GM23338 (cell line): ENCODE data around the gene NMRK2. TPM values are rescaled to one million over a fixed set of nuclear protein-coding genes. Genes with fewer than 3 reads are reported as not detected.

Experiments
- ATAC-seq: fragments of 200-7000 bp; cut with Tn5 transposase; 3 replicates; pipeline ENCODE4 v1.9.1; 2020
- DNase-seq: peaks from one replicate; pipeline ENCODE4 v3.0.0-alpha.2; 2015; ENCODE audit warnings: low spot score
- H2AFZ ChIP-seq: fragments of 200-600 bp; sonication (generic); 2 replicates; pipeline ENCODE4 v1.8.0; 2016; ENCODE audit warnings: antibody characterized with exemption, mild to moderate bottlenecking, moderate library complexity
- H3F3A ChIP-seq: fragments of 200-600 bp; sonication (generic); replicated peaks from 2 replicates; pipeline ENCODE4 v1.8.0; 2017; ENCODE audit warnings: antibody characterized with exemption, mixed run types, low read depth
- H3K27ac ChIP-seq: fragments of 200-600 bp; sonication (generic); 2 replicates; pipeline ENCODE4 v1.6.1; 2016; ENCODE audit warnings: low read depth
- H3K27me3 ChIP-seq: fragments of 200-600 bp; sonication (generic); 2 replicates; pipeline ENCODE4 v1.8.0; 2016; ENCODE audit warnings: mild to moderate bottlenecking, mixed run types, moderate library complexity; ENCODE audit not compliant: insufficient read depth
- H3K36me3 ChIP-seq: fragments of 200-600 bp; sonication (generic); 2 replicates; pipeline ENCODE4 v1.8.0; 2016; ENCODE audit warnings: mild to moderate bottlenecking; ENCODE audit not compliant: insufficient read depth
- H3K4me1 ChIP-seq: fragments of 200-600 bp; sonication (generic); 2 replicates; pipeline ENCODE4 v1.8.0; 2016; ENCODE audit warnings: mild to moderate bottlenecking, moderate library complexity; ENCODE audit not compliant: insufficient read depth
- H3K4me2 ChIP-seq: fragments of 200-600 bp; sonication (generic); 2 replicates; pipeline ENCODE4 v1.7.1; 2017; ENCODE audit warnings: mixed run types
- H3K4me3 ChIP-seq: fragments of 200-600 bp; sonication (generic); 2 replicates; pipeline ENCODE4 v1.6.1; 2016; ENCODE audit warnings: mixed run types
- H3K79me2 ChIP-seq: fragments of 200-600 bp; sonication (generic); replicated peaks from 2 replicates; pipeline ENCODE4 v1.8.0; 2017; ENCODE audit warnings: mild to moderate bottlenecking; ENCODE audit not compliant: insufficient read depth
- H3K9me2 ChIP-seq: fragments of 200-600 bp; sonication (generic); 2 replicates; pipeline ENCODE4 v1.8.0; 2017; ENCODE audit not compliant: insufficient read depth
- H4K20me1 ChIP-seq: fragments of 200-600 bp; sonication (generic); replicated peaks from 2 replicates; pipeline ENCODE4 v1.8.0; 2017; ENCODE audit warnings: mild to moderate bottlenecking; ENCODE audit not compliant: insufficient read depth
- H3K27ac Mint-ChIP-seq: 2 replicates; pipeline ENCODE4 v1.8.0; 2020; ENCODE audit warnings: inconsistent platforms, mild to moderate bottlenecking, moderate library complexity, mixed read lengths
- H3K27me3 Mint-ChIP-seq: 3 replicates; pipeline ENCODE4 v1.8.0; 2022; ENCODE audit warnings: low read depth, mild to moderate bottlenecking, moderate library complexity, mixed read lengths, inconsistent platforms; ENCODE audit not compliant: insufficient read depth, poor library complexity
- H3K36me3 Mint-ChIP-seq: 3 replicates; pipeline ENCODE4 v1.8.0; 2021; ENCODE audit warnings: low read depth, mild to moderate bottlenecking, inconsistent platforms, moderate library complexity, mixed read lengths
- H3K4me1 Mint-ChIP-seq: 3 replicates; pipeline ENCODE4 v1.8.0; 2020; ENCODE audit warnings: mild to moderate bottlenecking, inconsistent platforms, mixed read lengths
- H3K4me3 Mint-ChIP-seq: 3 replicates; pipeline ENCODE4 v1.8.0; 2021; ENCODE audit warnings: moderate library complexity, mild to moderate bottlenecking, inconsistent platforms, mixed read lengths
- H3K9me3 Mint-ChIP-seq: 3 replicates; pipeline ENCODE4 v1.8.0; 2020; ENCODE audit warnings: moderate library complexity, mild to moderate bottlenecking, inconsistent platforms, mixed read lengths
- CREB1 ChIP-seq: fragments of 250-450 bp; sonication (Bioruptor Pico); IDR thresholded peaks from 2 replicates; pipeline ENCODE4 v1.5.0; 2020; ENCODE audit warnings: low read depth, mild to moderate bottlenecking, moderate library complexity
- CTCF ChIP-seq, 2 experiments: fragments of 200-600 bp in 1 of 2; sonication (generic) in 1 of 2; conservative IDR thresholded peaks; 2 replicates each; pipeline versions ENCODE4 v1.5.1 to v1.6.1; 2016 to 2017; ENCODE audit warnings: antibody characterized with exemption in 2 of 2, low read depth in 2 of 2, mild to moderate bottlenecking in 2 of 2, moderate library complexity in 1 of 2
- EZH2 ChIP-seq: fragments of 200-600 bp; sonication (generic); IDR thresholded peaks from one replicate; pipeline ENCODE4 v1.8.0; 2017; ENCODE audit warnings: antibody characterized with exemption, mild to moderate bottlenecking, low read depth; ENCODE audit not compliant: unreplicated experiment
- EZH2phosphoT487 ChIP-seq: fragments of 200-600 bp; sonication (generic); IDR thresholded peaks from one replicate; pipeline ENCODE4 v1.8.1; 2018; ENCODE audit warnings: antibody characterized with exemption; ENCODE audit not compliant: unreplicated experiment
- JUNB ChIP-seq: IDR thresholded peaks from one replicate; pipeline ENCODE4 v1.6.1; 2016; ENCODE audit warnings: antibody characterized with exemption; ENCODE audit not compliant: unreplicated experiment
- NANOG ChIP-seq: IDR thresholded peaks from 2 replicates; pipeline ENCODE4 v1.6.1; 2016; ENCODE audit warnings: antibody characterized with exemption, borderline replicate concordance
- POLR2AphosphoS5 ChIP-seq: IDR thresholded peaks from 2 replicates; pipeline ENCODE4 v1.6.1; 2016; ENCODE audit warnings: antibody characterized with exemption, low read depth
- REST ChIP-seq: IDR thresholded peaks from one replicate; pipeline ENCODE4 v1.6.1; 2018; ENCODE audit warnings: antibody characterized with exemption; ENCODE audit not compliant: unreplicated experiment
- STAT1 ChIP-seq: IDR thresholded peaks from one replicate; pipeline ENCODE4 v1.6.1; 2016; ENCODE audit warnings: antibody characterized with exemption; ENCODE audit not compliant: unreplicated experiment
- ZNF114 ChIP-seq: fragments of 250-450 bp; sonication (Bioruptor Pico); IDR thresholded peaks from 2 replicates; pipeline ENCODE4 v1.5.0; 2020; ENCODE audit warnings: mild to moderate bottlenecking, moderate library complexity
- ZNF331 ChIP-seq: fragments of 250-450 bp; sonication (Bioruptor Pico); IDR thresholded peaks from 2 replicates; pipeline ENCODE4 v1.5.0; 2020; ENCODE audit warnings: low read depth, mild to moderate bottlenecking, moderate library complexity
- polyA plus RNA-seq: library from polyadenylated mRNA; unstranded; fragments of >200 nt; fragmentation: Nextera tagmentation; extraction: Ambion mirVana; gene quantifications from 2 replicates; pipeline ENCODE4 v1.2.1, GENCODE V29; 2016
- total RNA-seq: library from RNA; depleted of rRNA; stranded (reverse); fragments of >200 nt; shearing (Covaris generic); gene quantifications from 2 replicates; pipeline ENCODE4 v1.2.3, GENCODE V29; 2014
- TF ChIP-seq, protein P1 (sequence below): IDR thresholded peaks from 2 replicates; pipeline ENCODE4 v1.6.1; 2016; ENCODE audit warnings: antibody characterized with exemption
- TF ChIP-seq, protein P2 (sequence below): fragments of 250-450 bp; sonication (Bioruptor Pico); IDR thresholded peaks from 2 replicates; pipeline ENCODE4 v1.5.0; 2020; ENCODE audit warnings: mild to moderate bottlenecking, moderate library complexity

The NMRK2 gene
- total and polyA plus RNA-seq, 2 experiments from 2014 or later = 55.9 to 65.3 TPM

DNA sequence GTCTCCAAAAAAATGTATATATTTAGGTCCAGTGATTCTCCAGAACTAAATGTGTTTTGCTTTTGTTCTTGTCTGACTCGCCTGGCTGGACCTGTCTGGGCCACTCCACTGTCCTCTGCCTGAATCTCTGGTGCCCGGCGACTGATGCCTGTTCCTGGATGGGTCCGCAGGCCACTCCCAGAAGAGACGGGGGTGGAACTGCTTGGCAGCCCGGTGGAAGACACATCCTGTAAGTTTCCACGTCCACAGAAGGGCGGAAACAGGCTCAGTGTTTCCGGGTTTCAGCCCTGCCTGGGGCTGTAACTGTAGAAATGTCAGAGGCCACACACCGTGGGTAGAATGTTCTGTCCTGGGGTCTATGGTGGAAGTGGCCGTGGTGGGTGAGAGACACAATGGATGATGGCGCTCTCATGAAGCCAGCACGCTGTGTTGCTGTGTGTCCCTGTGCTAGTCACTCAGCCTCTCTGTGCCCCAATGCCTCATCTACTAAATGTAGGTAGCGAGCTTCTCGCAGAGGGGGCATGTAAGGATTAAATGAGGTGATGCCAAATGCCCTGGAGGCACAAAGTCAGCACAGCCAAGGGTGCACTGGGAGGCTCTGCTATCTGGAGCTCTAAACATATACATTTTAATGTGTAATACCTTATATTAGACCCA, 30.4 kb upstream of the NMRK2 start:
- DNase-seq (no peak), ATAC-seq (no peak)
- Histone ChIP-seq H4K20me1 (no peaks in the 10 kb centered on the region; the same call in none of the 2 replicates), H3K4me3 (no peak overlapping the region), H3K27me3 (no peaks in the 10 kb centered on the region), H3K36me3 (peaks cover 18% of the 10 kb centered on the region), H3K4me1 (no peaks in the 10 kb centered on the region), H3K79me2 (no peaks in the 10 kb centered on the region), H2AFZ (no peak overlapping the region), H3F3A (no peaks in the 10 kb centered on the region), H3K4me2 (no peak overlapping the region), H3K9me2 (no peaks in the 10 kb centered on the region), H3K27ac (no peak overlapping the region)
- H3K4me3 Mint-ChIP-seq = no peak overlapping the region
- peaks cover 9% of the 10 kb centered on the region for H3K9me3 Mint-ChIP-seq
- TF ChIP-seq, protein P1, sequence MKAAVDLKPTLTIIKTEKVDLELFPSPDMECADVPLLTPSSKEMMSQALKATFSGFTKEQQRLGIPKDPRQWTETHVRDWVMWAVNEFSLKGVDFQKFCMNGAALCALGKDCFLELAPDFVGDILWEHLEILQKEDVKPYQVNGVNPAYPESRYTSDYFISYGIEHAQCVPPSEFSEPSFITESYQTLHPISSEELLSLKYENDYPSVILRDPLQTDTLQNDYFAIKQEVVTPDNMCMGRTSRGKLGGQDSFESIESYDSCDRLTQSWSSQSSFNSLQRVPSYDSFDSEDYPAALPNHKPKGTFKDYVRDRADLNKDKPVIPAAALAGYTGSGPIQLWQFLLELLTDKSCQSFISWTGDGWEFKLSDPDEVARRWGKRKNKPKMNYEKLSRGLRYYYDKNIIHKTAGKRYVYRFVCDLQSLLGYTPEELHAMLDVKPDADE = no peak
- TF ChIP-seq EZH2 (no peak), STAT1 (no peak), ZNF114 (CRISPR knock-in tag) (no peak), EZH2phosphoT487 (no peak), ZNF331 (CRISPR knock-in tag) (no peak), CTCF (conservative IDR thresholded peaks at IDR 0.05; ENCODE audit: low read depth in 2 of 2) (no peak), JUNB (no peak), CREB1 (CRISPR knock-in tag) (no peak), NANOG (no peak), POLR2AphosphoS5 (no peak), REST (no peak)
- TF ChIP-seq, protein P2, sequence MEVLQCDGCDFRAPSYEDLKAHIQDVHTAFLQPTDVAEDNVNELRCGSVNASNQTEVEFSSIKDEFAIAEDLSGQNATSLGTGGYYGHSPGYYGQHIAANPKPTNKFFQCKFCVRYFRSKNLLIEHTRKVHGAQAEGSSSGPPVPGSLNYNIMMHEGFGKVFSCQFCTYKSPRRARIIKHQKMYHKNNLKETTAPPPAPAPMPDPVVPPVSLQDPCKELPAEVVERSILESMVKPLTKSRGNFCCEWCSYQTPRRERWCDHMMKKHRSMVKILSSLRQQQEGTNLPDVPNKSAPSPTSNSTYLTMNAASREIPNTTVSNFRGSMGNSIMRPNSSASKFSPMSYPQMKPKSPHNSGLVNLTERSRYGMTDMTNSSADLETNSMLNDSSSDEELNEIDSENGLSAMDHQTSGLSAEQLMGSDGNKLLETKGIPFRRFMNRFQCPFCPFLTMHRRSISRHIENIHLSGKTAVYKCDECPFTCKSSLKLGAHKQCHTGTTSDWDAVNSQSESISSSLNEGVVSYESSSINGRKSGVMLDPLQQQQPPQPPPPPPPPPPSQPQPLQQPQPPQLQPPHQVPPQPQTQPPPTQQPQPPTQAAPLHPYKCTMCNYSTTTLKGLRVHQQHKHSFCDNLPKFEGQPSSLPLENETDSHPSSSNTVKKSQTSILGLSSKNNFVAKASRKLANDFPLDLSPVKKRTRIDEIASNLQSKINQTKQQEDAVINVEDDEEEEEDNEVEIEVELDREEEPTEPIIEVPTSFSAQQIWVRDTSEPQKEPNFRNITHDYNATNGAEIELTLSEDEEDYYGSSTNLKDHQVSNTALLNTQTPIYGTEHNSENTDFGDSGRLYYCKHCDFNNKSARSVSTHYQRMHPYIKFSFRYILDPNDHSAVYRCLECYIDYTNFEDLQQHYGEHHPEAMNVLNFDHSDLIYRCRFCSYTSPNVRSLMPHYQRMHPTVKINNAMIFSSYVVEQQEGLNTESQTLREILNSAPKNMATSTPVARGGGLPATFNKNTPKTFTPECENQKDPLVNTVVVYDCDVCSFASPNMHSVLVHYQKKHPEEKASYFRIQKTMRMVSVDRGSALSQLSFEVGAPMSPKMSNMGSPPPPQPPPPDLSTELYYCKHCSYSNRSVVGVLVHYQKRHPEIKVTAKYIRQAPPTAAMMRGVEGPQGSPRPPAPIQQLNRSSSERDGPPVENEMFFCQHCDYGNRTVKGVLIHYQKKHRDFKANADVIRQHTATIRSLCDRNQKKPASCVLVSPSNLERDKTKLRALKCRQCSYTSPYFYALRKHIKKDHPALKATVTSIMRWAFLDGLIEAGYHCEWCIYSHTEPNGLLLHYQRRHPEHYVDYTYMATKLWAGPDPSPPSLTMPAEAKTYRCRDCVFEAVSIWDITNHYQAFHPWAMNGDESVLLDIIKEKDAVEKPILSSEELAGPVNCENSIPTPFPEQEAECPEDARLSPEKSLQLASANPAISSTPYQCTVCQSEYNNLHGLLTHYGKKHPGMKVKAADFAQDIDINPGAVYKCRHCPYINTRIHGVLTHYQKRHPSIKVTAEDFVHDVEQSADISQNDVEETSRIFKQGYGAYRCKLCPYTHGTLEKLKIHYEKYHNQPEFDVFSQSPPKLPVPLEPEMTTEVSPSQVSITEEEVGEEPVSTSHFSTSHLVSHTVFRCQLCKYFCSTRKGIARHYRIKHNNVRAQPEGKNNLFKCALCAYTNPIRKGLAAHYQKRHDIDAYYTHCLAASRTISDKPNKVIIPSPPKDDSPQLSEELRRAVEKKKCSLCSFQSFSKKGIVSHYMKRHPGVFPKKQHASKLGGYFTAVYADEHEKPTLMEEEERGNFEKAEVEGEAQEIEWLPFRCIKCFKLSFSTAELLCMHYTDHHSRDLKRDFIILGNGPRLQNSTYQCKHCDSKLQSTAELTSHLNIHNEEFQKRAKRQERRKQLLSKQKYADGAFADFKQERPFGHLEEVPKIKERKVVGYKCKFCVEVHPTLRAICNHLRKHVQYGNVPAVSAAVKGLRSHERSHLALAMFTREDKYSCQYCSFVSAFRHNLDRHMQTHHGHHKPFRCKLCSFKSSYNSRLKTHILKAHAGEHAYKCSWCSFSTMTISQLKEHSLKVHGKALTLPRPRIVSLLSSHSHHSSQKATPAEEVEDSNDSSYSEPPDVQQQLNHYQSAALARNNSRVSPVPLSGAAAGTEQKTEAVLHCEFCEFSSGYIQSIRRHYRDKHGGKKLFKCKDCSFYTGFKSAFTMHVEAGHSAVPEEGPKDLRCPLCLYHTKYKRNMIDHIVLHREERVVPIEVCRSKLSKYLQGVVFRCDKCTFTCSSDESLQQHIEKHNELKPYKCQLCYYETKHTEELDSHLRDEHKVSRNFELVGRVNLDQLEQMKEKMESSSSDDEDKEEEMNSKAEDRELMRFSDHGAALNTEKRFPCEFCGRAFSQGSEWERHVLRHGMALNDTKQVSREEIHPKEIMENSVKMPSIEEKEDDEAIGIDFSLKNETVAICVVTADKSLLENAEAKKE (CRISPR knock-in tag) = no peak
- H3K36me3 Mint-ChIP-seq = peaks cover 28% of the 10 kb centered on the region
- no peak overlapping the region for H3K27ac Mint-ChIP-seq
- H3K4me1 Mint-ChIP-seq = no peaks in the 10 kb centered on the region
- peaks cover 7% of the 10 kb centered on the region for H3K27me3 Mint-ChIP-seq
